GDM1 (cell line): ENCODE measurements around the gene THAP12.
"Not testable (repeated sequence)": the region's sequence is repeated elsewhere in the genome, so short reads cannot be mapped to it uniquely, and the experiment has no call there.

Source experiments
- DNase-seq: peaks from one replicate; lab custom pipeline; 2025; lab: John Stamatoyannopoulos, UW

THAP12 gene

GRCh38 chr11:76325185-76325584 lies 55.7 kb downstream of the THAP12 start:
- no peak for DNase-seq

DNA sequence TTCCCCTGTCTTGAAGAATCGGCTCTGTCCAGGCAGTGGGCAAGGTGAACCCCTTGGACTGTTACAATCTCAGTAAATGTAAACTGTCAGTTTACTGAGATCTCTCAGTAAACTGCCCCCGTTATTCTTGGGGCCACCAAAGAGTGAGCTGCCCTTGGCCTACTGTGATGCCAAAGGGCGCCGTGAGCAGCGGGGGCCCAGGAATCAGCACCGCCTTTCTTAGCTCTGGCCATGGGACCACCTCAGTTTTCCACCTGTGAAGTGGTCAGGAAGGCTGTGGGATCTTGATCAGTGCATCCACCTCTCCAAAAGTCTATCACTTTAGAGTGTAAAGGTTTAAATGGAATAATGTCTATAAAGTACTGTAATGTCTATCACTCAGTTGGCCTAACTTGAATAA lies 57.1 kb downstream of the THAP12 start:
- no peak for DNase-seq

DNA sequence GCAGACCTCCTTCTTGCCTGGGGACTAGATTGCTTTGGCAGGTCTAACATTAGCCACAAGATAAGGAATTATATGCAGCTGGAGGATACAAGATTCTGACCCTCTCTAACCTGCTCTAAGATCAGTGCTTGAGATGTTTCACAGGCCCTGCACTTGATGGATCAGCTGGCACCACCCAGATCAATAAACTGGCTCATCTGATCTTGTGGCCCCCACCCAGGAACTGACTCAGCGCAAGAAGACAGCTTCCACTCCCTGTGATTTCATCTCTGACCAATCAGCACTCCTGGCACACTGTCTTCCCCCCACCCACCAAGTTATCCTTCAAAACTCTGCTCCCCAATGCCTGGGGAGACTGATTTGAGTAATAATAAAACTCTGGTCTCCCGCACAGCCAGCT lies 57.6 kb downstream of the THAP12 start:
- not testable (repeated sequence) for DNase-seq

- no peak for DNase-seq
Measured at GRCh38 chr11:76322942-76323341, 58.0 kb downstream of the THAP12 start.

DNA sequence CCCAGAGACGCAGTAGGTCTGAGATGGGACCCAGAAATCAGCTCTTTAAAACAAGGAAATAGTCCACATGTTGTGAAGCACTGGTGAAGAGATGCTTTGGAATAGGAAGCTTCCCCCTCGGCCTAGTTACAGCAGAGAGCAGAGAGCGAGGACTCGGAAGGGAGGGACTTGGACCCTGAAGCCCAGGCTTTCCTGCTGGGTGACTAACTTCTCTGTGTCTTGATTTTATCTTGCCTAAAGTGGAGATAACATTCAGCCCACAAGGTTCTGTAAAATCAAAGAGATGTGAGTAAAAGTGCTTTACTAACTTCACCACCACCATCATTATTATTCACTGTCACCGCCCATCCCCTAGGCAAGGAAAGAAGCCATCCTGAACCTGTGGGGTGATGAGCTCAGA lies 58.4 kb downstream of the THAP12 start:
- DNase-seq: no peak

- no peak for DNase-seq
Measured at GRCh38 chr11:76321820-76322524, 59.0 kb downstream of the THAP12 start.

- DNase-seq: no peak
Measured at GRCh38 chr11:76321340-76321739, 59.6 kb downstream of the THAP12 start.

DNA sequence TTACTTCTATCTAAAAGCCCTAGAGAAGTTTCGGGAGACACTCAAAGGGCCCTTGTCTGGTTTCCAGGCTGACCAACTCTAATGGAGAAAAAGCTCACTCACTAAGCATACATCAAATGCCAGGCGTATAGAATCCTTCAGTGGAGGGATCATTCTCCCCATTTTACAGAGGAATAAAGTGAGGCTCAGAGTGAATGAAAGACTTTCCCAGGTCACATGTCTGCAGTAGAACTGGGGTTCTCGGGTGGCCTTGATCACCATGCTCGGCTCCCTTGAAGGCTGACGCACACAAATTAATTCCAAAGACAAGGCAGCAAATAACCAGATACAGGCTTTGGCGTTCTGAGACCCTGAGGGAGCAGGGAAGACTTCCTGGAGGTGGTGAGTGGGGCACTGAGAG lies 60.0 kb downstream of the THAP12 start:
- DNase-seq: no peak

- not testable (repeated sequence) for DNase-seq
Measured at GRCh38 chr11:76319798-76320197, 61.1 kb downstream of the THAP12 start.

GRCh38 chr11:76318744-76319384 lies 62.1 kb downstream of the THAP12 start:
- peak; percentile 58 for DNase-seq

- DNase-seq: no peak
Measured at GRCh38 chr11:76317296-76317695, 63.6 kb downstream of the THAP12 start.

DNA sequence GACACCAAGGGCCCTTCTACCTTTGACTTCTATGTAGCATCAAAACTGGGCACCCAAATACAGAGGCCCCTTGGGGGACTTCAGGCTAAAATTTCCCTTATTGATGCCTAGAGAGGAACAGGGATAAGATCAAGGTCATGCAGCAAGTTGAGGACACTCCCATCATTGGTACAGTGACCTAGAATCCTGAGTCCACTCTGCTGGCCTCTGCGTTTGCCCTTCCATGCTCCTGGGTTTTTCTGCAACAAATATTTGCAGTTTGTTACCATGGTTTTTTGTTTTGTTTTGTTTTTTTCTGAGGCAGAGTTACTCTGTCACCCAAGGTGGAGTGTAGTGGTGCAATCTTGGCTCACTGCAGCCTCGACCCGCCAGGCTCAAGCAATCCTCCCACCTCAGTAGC lies 64.2 kb downstream of the THAP12 start:
- no peak for DNase-seq

GRCh38 chr11:76315182-76315853 lies 65.6 kb downstream of the THAP12 start:
- no peak for DNase-seq

- DNase-seq: no peak
Measured at GRCh38 chr11:76314741-76315090, 66.2 kb downstream of the THAP12 start.

- no peak for DNase-seq
Measured at GRCh38 chr11:76313913-76314740, 66.8 kb downstream of the THAP12 start.

DNA sequence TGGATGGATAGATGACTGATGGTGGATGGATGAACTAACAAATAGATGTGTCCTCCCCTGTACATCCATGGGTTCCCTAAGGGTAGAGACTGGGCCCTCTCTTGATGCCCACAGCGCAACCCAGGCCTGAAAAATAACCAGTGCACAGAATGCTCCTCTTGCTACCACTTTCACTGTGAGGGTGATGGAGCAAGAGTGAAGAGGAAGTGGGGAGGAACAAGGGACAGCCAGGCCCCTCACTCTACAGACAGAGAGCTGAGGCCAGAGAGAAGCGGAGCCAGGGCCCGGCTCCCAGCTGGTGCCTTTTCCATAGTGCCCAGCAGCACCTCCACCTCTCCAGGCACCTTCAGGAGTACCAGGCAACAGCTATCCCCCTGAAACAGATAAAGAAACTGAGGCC lies 67.7 kb downstream of the THAP12 start:
- DNase-seq: no peak

DNA sequence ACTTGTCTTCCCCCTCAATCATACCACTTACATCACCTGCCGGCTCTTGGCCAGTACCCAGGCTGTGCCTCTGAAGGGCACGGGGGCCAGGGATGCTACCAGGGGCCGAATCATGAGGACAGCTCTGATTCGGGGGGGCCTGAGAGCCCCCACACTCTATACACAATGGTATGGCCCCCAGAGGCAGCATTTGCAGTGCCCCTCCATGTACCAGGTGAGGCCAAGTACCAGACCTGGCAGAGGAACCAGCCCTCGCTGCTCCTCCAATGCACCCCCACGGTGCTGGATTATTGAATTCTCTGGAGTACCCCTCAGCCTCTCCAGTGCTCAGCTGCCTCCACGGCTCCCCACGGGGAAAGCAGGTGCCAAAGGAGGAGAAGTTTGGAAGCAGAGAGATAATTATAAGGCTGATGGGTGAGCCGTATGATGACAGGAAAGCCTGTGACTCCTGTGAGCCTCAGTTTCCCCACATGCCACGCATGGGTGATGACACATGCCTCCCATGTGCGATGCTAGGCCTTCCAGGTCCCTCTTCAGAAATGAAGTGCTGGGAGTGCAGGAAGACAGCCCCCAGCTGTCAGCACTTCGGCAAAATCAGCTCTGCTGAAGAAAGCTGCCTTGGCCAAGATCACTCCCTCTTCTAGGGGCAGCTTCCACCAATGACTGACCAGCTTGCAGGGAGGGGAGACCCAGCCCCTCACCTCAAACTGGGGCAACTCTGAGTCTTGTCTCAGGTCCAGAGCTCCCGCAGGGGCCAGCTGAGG lies 69.9 kb downstream of the THAP12 start:
- DNase-seq: no peak

DNA sequence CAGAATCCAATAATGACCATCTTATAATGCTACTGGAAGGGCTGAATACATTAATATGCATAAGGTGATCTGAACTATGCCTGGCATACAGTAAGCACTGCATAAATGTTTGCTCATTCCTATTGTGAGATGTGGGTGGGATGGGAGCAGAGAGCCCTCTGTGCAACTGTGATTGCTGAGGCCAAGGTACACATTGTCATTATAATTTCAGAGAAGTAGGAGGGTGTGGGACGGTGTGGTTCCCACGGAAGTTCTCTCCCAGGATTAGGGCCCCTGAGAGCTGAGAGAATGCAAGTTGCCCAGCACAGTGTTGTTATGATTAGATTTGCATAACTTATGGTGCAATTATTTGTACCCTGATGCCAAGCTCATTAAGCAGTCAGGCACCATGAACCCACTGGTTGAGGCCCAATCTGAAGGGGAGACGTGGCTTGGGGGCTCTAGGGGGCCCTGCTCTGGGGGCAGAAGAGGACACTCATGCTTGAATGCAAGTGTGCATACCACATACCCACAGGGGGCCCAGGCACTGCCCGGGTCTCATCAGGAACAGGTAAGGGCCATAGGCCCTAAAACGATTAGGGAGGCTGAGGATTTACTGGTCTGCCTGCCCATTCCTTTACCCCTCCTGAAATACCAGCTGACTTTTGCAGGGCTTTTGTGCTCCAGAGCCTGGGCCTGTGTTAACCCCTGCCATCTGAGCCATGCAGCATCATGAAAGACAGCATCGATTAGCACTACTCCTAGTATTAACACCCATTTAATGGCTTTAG lies 72.8 kb downstream of the THAP12 start:
- no peak for DNase-seq

DNA sequence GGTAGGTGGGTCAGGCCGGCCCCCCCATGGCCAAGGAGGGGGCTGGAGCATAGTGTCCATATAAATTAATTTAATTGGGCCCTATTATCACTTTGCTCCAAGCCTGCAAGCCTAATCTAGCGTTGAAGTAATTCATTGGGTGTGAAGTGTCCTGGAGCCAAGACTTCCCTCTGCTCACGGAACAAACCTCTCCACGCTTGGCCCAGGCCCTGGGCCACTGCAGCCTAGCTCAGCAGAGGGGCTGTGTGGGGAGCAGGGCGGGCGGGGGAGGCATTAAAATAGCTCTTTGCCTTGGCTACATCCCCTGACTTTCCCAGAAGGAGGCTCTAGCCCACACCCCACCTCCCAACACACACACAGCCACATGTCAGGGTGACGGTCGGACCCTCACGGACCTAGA lies 73.5 kb downstream of the THAP12 start:
- no peak for DNase-seq

DNA sequence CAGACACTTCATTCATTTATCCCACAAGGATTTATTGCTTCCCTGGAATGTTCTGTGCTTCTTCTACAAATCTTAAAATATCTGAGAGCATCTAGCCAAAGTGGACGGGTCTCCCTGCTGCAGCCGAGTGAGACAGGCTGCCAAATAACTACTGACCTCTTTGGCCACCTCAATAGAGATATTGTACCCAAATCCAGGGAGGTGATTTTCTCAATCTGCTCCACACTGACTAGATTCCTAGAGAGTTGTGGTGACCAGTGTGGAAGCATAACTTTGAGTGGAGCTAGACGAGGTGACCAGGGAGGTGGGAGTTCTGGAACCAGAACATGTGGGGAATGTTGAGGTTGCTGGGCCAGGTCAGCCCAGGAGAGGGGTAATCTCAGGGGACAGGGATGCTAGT lies 77.5 kb downstream of the THAP12 start:
- DNase-seq: no peak

GRCh38 chr11:76302996-76303395 lies 77.9 kb downstream of the THAP12 start:
- no peak for DNase-seq
